ENCODE results near the gene SH3TC1. TPM values are rescaled to one million over a fixed set of nuclear protein-coding genes. Genes with fewer than 3 reads are reported as not detected.

SH3TC1 gene
- total and polyA plus RNA-seq, 2 of the 8 experiments (the other 6 are each of a cell fraction or from before 2014, with no cell fraction given), result 0.15 TPM; not detected in 1

DNA sequence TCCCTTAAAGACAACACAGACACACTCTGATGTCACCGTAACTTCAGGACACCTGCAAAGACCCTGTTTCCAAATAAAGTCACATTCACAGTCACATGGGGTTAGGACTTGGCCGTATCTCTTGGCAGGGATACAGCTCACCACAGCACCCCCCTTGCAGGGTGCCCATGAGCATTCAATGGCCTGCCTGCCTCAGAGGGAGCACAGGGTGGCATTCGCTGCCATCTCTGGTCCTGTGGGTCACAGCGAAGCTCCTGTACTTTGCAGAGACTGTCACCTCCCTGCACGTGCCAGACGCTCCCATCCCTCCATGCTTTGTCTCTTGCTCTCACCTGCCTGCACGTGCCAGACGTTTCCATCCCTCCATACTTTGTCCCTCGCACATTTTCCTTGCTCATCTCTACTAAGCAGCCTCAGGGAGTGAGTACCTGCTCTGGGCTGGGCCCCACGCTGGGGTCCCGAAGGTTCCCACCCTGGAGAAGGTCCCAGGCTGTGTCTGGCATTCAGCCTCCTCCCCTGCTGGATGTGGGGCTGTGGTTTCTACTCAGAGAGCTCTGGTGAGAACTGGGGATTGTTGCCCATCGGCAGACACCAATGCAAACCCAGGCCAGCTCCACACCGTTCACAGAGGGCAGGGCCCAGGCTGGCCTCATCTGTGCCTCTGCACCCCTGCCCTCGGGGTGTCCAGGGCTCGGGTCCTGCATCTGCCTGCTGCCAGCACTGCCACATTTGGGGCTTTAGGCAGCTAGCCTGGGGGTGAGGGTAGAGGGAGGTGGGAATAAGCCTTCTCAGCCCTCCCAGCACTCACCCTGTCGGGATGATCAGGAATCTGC, 86.3 kb downstream of the SH3TC1 start (continued):
- no peak for TF ChIP-seq TEAD4 (IDR thresholded peaks at IDR 0.05; ENCODE audit: low read depth, low read length)
